ACC112 (cell line): ENCODE results near the gene P2RX7.

Source experiments
- H2AFZ ChIP-seq: fragments of 200-600 bp; sonication (generic); one replicate; pipeline ENCODE4 v1.6.0; 2017; ENCODE audit warnings: antibody characterized with exemption, low read length; ENCODE audit not compliant: unreplicated experiment
- H3K27ac ChIP-seq: fragments of 200-600 bp; sonication (generic); 2 replicates; pipeline ENCODE4 v1.5.1; 2014; ENCODE audit warnings: low read depth, mild to moderate bottlenecking, antibody characterized with exemption, low read length, moderate library complexity
- H3K27me3 ChIP-seq: fragments of 200-600 bp; sonication (generic); 2 replicates; pipeline ENCODE4 v1.6.1; 2014; ENCODE audit warnings: mild to moderate bottlenecking, antibody characterized with exemption, low read length, moderate library complexity, mixed read lengths; ENCODE audit not compliant: insufficient read depth
- H3K36me3 ChIP-seq: fragments of 200-600 bp; sonication (generic); 2 replicates; pipeline ENCODE4 v1.6.1; 2016; ENCODE audit warnings: mild to moderate bottlenecking, antibody characterized with exemption, low read length, moderate library complexity, mixed read lengths; ENCODE audit not compliant: insufficient read depth
- H3K4me1 ChIP-seq: fragments of 200-600 bp; sonication (generic); one replicate; pipeline ENCODE4 v1.6.1; 2016; ENCODE audit warnings: low read length, mixed read lengths; ENCODE audit not compliant: insufficient read depth, unreplicated experiment, control insufficient read depth
- H3K4me3 ChIP-seq: fragments of 200-600 bp; sonication (generic); 2 replicates; pipeline ENCODE4 v1.5.1; 2014; ENCODE audit warnings: mild to moderate bottlenecking, low read depth, low read length
- H3K79me2 ChIP-seq: fragments of 200-600 bp; sonication (generic); one replicate; pipeline ENCODE4 v1.6.0; 2016; ENCODE audit warnings: low read length; ENCODE audit not compliant: control insufficient read depth, unreplicated experiment, insufficient read depth

The P2RX7 gene

GRCh38 chr12:121132601-121133481, at the start of gene P2RX7:
Gene P2RX7 (plus strand): TSS chr12:121132876. CDS start chr12:121132971, 95 bp downstream.
- Histone ChIP-seq H3K79me2 (no peaks in the 10 kb centered on the region), H3K36me3 (no peaks in the 10 kb centered on the region), H3K4me1 (peaks cover 9% of the 10 kb centered on the region), H3K27me3 (no peaks in the 10 kb centered on the region), H3K27ac (peak within 1 kb of the TSS; percentile 29; the same call in 1 of the 2 replicates), H3K4me3 (peak within 1 kb of the TSS; percentile 77), H2AFZ (peak within 1 kb of the TSS; percentile 84)

- Histone ChIP-seq H3K4me3 (no peak overlapping the region), H3K4me1 (peaks cover 5% of the 10 kb centered on the region), H3K79me2 (no peaks in the 10 kb centered on the region), H3K27ac (no peak overlapping the region), H2AFZ (no peak overlapping the region), H3K27me3 (no peaks in the 10 kb centered on the region), H3K36me3 (no peaks in the 10 kb centered on the region)
Measured at GRCh38 chr12:121084229-121084628, 48.4 kb upstream of the P2RX7 start.

GRCh38 chr12:121085069-121085468, 47.6 kb upstream of the P2RX7 start:
- Histone ChIP-seq H3K79me2 (no peaks in the 10 kb centered on the region), H2AFZ (no peak overlapping the region), H3K4me1 (peaks cover 5% of the 10 kb centered on the region), H3K27me3 (no peaks in the 10 kb centered on the region), H3K4me3 (no peak overlapping the region), H3K27ac (no peak overlapping the region), H3K36me3 (no peaks in the 10 kb centered on the region)

- H3K4me1 ChIP-seq, result peaks cover 5% of the 10 kb centered on the region
Measured at GRCh38 chr12:121085506-121086353, 46.9 kb upstream of the P2RX7 start.

GRCh38 chr12:121086781-121087295, 45.8 kb upstream of the P2RX7 start:
- Histone ChIP-seq H3K79me2 (no peaks in the 10 kb centered on the region), H3K27ac (no peak overlapping the region), H3K36me3 (no peaks in the 10 kb centered on the region), H3K4me3 (no peak overlapping the region), H2AFZ (no peak overlapping the region), H3K4me1 (peaks cover 5% of the 10 kb centered on the region), H3K27me3 (0 out of 2 replicates have a peak, but pooled peaks cover 4% of the 10 kb centered on the region)

More at GRCh38 chr12:121085506-121086353, 46.9 kb upstream of the P2RX7 start:
- Histone ChIP-seq H3K36me3 (no peaks in the 10 kb centered on the region), H3K79me2 (no peaks in the 10 kb centered on the region), H3K27ac (no peak overlapping the region), H3K27me3 (no peaks in the 10 kb centered on the region), H3K4me3 (no peak overlapping the region), H2AFZ (no peak overlapping the region)

- no peak overlapping the region for H3K27ac ChIP-seq
- peak overlapping the region; percentile 77 for H2AFZ ChIP-seq
- H3K4me3 ChIP-seq, result no peak overlapping the region
- H3K4me1 ChIP-seq, result peaks cover 5% of the 10 kb centered on the region
- peaks cover 10% of the 10 kb centered on the region for H3K27me3 ChIP-seq
- H3K79me2 ChIP-seq, result no peaks in the 10 kb centered on the region
- H3K36me3 ChIP-seq, result no peaks in the 10 kb centered on the region
Measured at GRCh38 chr12:121087467-121088194, 45.0 kb upstream of the P2RX7 start.

- Histone ChIP-seq H3K4me3 (no peak overlapping the region), H2AFZ (peak overlapping the region; percentile 77)
Measured at GRCh38 chr12:121088195-121088585, 44.5 kb upstream of the P2RX7 start.

GRCh38 chr12:121089031-121089812, 43.5 kb upstream of the P2RX7 start:
- Histone ChIP-seq H3K79me2 (no peaks in the 10 kb centered on the region), H3K27ac (no peak overlapping the region), H2AFZ (no peak overlapping the region)

More at GRCh38 chr12:121088195-121088585, 44.5 kb upstream of the P2RX7 start:
- H3K4me1 ChIP-seq, result peaks cover 5% of the 10 kb centered on the region
- H3K36me3 ChIP-seq, result no peaks in the 10 kb centered on the region
- peaks cover 10% of the 10 kb centered on the region for H3K27me3 ChIP-seq
- H3K27ac ChIP-seq, result no peak overlapping the region
- H3K79me2 ChIP-seq, result no peaks in the 10 kb centered on the region

GRCh38 chr12:121089813-121090430, 42.8 kb upstream of the P2RX7 start:
- Histone ChIP-seq H3K27me3 (peaks cover 10% of the 10 kb centered on the region), H3K4me3 (no peak overlapping the region), H3K27ac (no peak overlapping the region), H3K36me3 (no peaks in the 10 kb centered on the region), H3K4me1 (peaks cover 5% of the 10 kb centered on the region), H3K79me2 (no peaks in the 10 kb centered on the region), H2AFZ (no peak overlapping the region)

More at GRCh38 chr12:121089031-121089812, 43.5 kb upstream of the P2RX7 start:
- peaks cover 5% of the 10 kb centered on the region for H3K4me1 ChIP-seq
- no peak overlapping the region for H3K4me3 ChIP-seq
- peaks cover 10% of the 10 kb centered on the region for H3K27me3 ChIP-seq
- H3K36me3 ChIP-seq, result no peaks in the 10 kb centered on the region
